GM12801 (cell line): ENCODE results near the gene DECR2.

Experiments used
- TF ChIP-seq, protein P1 (sequence below): IDR thresholded peaks from one replicate; pipeline ENCODE4 v1.5.1; 2011; ENCODE audit warnings: control low read depth; ENCODE audit not compliant: insufficient read length; ENCODE audit errors: extremely low read depth

Gene DECR2

DNA sequence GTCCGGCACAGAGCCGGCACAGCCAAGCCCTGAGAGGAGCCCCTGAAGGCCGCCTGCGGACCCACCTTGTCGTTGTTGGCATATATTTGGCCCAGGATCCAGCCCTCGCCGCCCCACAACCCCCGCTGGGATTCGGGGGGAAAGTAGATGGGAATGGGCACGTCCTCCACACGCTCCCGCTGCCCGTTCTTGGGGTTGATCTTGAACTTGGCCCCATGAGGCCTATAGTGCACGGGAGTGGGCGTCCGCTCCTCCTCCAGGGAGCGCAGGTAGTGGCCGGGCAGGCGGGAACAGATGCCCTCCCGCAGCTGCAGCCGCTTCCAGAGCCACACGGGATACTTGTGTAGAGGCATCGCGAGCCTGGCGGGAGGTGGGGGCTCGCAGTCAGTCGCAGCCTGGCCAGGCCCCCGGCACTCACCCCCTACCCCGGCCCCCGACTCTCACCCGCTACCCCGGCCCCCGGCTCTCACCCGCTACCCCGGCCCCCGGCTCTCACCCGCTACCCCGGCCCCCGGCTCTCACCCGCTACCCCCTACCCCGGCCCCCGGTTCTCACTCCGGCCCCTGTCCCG is 31.7 kb upstream of the DECR2 start:
- TF ChIP-seq, protein P1, sequence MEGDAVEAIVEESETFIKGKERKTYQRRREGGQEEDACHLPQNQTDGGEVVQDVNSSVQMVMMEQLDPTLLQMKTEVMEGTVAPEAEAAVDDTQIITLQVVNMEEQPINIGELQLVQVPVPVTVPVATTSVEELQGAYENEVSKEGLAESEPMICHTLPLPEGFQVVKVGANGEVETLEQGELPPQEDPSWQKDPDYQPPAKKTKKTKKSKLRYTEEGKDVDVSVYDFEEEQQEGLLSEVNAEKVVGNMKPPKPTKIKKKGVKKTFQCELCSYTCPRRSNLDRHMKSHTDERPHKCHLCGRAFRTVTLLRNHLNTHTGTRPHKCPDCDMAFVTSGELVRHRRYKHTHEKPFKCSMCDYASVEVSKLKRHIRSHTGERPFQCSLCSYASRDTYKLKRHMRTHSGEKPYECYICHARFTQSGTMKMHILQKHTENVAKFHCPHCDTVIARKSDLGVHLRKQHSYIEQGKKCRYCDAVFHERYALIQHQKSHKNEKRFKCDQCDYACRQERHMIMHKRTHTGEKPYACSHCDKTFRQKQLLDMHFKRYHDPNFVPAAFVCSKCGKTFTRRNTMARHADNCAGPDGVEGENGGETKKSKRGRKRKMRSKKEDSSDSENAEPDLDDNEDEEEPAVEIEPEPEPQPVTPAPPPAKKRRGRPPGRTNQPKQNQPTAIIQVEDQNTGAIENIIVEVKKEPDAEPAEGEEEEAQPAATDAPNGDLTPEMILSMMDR: no peak

DNA sequence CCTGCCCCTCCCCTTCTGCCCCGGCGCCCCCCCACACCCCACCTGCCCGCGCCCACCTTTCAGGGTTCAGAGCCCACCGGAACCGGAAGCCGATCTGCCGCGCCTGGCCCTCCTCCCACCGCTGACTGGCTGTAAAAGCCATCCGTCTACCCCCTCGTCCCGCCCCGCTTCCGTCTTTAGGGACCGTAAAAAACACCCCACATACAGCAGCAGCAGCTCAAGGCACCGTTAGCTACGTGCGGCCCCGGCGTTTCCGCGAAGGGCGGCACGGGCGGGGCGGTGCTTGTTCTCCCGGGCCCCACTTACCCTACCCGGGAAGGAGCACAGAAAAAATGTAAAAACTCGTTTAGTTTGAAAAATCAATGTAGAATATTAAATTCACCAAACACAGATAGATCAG is 31.2 kb upstream of the DECR2 start, which contains the start of gene MRPL28:
Gene MRPL28 (minus strand): TSS at position 96 of the 400 bp plus-strand sequence. CDS start 320 bp downstream, outside the sequence.
- TF ChIP-seq, protein P1: no peak

DNA sequence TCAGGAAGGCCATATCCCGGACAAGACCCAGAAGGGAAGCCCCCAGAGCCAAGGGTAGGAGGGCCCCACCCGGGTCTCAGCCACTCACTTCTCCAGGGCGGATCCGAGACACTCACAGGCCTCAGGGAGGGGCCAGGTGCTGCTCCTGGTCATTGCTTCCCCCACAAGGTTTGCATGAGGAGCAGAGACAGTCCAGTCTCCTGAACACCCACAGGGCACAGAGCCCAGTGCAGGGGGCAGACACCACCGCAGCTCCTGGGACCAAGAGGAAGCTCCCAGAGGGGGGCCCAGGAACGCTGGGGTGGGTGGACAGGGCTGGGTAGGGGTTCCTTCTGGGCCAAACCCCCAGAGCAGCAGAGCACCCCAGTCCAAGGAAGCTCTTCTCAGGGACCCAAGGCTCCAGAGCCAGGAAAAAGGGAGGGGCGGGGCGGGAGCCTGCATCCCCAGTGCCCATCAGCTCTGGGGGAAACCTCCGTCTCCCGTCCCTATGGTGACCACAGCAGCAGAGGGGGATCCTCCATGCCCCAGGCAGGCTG is 30.6 kb upstream of the DECR2 start:
- TF ChIP-seq, protein P1: no peak

DNA sequence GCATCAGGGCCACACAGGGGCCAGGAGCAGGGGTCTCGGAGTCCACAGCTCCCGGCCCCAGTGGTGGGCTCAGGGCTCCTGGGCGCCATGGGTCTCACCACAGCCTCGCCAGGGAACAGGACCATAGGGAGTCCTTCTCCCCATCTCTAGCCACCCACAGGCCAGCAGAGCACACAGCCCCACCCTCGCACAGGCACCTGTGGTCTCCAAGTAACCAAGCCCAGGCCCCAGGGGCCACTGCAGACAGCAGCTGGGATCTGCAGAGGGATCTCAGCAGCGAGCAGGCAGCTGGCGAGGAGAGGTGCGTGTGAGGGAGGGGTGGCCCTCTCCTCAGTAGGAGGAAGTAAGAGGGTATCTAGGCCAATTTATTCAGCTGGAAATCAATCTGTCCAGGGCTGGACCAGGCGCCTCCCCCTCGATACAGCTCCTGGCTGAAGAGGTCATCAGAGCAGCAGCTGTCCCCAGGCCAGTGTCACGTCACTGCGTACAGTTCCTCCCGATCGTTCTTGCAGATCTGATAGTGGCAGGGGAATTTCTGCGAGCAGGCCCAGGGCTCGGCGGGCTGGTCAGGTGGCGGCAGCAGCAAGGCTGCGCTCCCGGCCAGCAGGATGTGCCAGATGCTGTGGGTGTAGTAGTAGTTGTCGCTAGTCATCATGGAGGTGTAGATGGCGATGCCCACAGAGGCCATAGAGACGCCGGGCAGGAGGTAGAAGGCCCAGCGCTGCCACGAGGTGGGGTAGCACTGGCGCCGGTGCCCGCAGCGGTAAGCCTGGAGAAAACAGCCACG is 30.0 kb upstream of the DECR2 start:
- TF ChIP-seq, protein P1: no peak

DNA sequence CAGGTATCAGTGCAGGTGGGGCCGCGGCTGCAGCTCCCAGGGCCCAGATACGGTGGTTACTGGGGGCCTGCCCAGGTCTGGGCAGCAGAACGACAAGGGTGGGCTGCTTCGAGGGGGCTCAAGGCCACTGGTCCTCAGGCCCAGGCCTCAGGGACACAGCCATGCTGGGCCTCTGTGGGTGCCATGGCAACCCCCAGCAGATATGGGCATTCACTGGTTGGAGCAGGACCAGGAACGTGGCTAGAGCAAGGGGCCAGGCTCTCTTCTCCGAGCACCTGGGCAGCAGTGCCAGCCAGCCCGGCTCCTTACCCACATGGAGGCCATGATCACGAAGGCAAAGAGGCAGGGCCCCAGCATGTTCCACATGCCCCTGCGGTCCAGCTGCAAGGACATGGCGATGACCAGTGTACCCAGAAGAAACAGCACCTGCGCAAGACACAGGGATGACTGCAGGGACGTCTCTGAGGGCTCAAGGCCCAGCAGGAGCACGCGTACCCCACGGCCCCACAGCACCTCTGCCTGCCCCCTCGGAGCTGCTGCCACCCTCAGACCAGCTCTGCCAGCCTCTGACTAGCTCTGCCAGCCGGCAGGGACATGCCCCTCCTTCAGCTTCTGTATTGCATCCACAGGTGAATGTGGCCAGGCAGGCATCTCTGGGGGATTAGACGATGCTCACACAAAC is 29.2 kb upstream of the DECR2 start:
- TF ChIP-seq, protein P1: no peak

DNA sequence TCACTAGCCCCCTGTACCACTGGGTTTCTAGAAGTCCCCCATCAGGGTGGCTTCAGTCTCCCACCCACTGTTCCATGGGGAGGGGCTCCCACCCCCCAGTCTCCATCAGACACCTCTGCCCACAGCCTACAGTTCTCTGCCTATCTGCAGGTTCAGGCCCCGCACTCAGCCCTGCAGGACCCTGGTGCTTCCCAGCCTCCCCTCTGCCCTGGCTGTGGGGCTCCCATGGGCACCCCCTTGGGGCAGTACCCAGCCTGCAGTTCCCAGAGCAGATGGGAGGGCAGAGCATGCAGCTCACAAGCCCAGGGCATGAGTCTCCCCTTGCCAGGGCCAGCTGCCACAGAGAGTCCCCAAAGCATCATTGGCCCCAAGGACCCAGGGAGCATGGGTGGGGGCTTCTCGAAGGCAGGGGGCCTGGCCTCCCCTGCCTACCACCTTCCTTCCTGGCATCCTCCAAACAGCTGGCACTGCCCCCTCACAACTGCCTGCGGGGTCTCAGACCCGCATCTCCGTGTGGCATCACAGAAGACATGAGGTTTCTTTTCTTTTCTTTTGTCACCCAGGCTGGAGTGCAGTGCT is 28.6 kb upstream of the DECR2 start:
- TF ChIP-seq, protein P1: no peak
